GM12878 (cell line): ENCODE measurements around the gene TMSB10. TPM values are rescaled to one million over a fixed set of nuclear protein-coding genes. Genes with fewer than 3 reads are reported as not detected.

Experiments used
- ATF7 ChIP-seq: fragments of 450-650 bp; IDR thresholded peaks from 2 replicates; pipeline ENCODE4 v1.6.1; 2016; ENCODE audit warnings: low read depth, mild to moderate bottlenecking
- BHLHE40 ChIP-seq, 2 experiments: fragments of 450-650 bp in 1 of 2; IDR thresholded peaks; 2 replicates each; pipeline ENCODE4 v1.6.1; 2011 to 2017; ENCODE audit warnings: low read depth in 2 of 2, borderline replicate concordance in 1 of 2, improper control_type of control experiment in 1 of 2, low read length in 1 of 2, mild to moderate bottlenecking in 1 of 2
- CREB1 ChIP-seq: IDR thresholded peaks from 2 replicates; pipeline ENCODE4 v1.6.1; 2012; ENCODE audit warnings: low read depth, mild to moderate bottlenecking, inconsistent platforms
- ETV6 ChIP-seq, 2 experiments: fragments of 450-650 bp in 1 of 2; IDR thresholded peaks in 1 of 2; conservative IDR thresholded peaks in 1 of 2; 2 replicates each; pipeline ENCODE4 v1.6.1; 2014; ENCODE audit warnings: antibody characterized with exemption in 1 of 2, borderline replicate concordance in 1 of 2, low read depth in 1 of 2, mild to moderate bottlenecking in 1 of 2, moderate library complexity in 1 of 2
- MTA3 ChIP-seq: IDR thresholded peaks from 2 replicates; pipeline ENCODE4 v1.6.1; 2012; ENCODE audit warnings: low read length, inconsistent platforms, borderline replicate concordance
- PAX5 ChIP-seq: IDR thresholded peaks from 2 replicates; pipeline ENCODE4 v1.6.1; 2011; ENCODE audit warnings: low read depth, low read length, borderline replicate concordance
- POLR2A ChIP-seq: IDR thresholded peaks from 2 replicates; pipeline ENCODE4 v1.6.1; 2011; ENCODE audit warnings: low read depth, mild to moderate bottlenecking, low read length
- POLR2AphosphoS5 ChIP-seq: IDR thresholded peaks from 2 replicates; pipeline ENCODE4 v1.6.1; 2011; ENCODE audit warnings: mild to moderate bottlenecking, low read length, inconsistent platforms
- RAD21 ChIP-seq: IDR thresholded peaks from 2 replicates; pipeline ENCODE4 v1.6.1; 2011; ENCODE audit warnings: mild to moderate bottlenecking, low read depth, low read length, moderate library complexity; ENCODE audit not compliant: insufficient read depth
- RUNX3 ChIP-seq: IDR thresholded peaks from 2 replicates; pipeline ENCODE4 v1.6.1; 2012; ENCODE audit warnings: low read length, inconsistent platforms
- STAT3 ChIP-seq: IDR thresholded peaks from 2 replicates; pipeline ENCODE4 v1.6.1; 2011; ENCODE audit warnings: low read depth, low read length, improper control_type of control experiment
- WRNIP1 ChIP-seq: IDR thresholded peaks from 2 replicates; pipeline ENCODE4 v1.6.1; 2011; ENCODE audit warnings: low read depth, low read length, improper control_type of control experiment, borderline replicate concordance
- ZZZ3 ChIP-seq: IDR thresholded peaks from 2 replicates; pipeline ENCODE4 v1.6.1; 2011; ENCODE audit warnings: low read depth; ENCODE audit not compliant: control insufficient read depth, insufficient read length
- polyA plus RNA-seq, 11 experiments: library from polyadenylated mRNA; depleted of rRNA in 4 of 11; unstranded in 6 of 11; stranded (reverse) in 5 of 11; fragments of >200 nt; fragmentation: Nextera tagmentation in 4 of 11; fragmentation: Illumina TruSeq in 1 of 11; extraction: Ambion mirVana in 4 of 11; extraction: Trizol in 1 of 11; gene quantifications; 1 replicate in 1 of 11; 2 replicates in 10 of 11; pipeline versions ENCODE4 v1.2.1 to v1.2.3, GENCODE V29; 2011 to 2016; ENCODE audit warnings: inconsistent platforms in 2 of 11, missing spikeins in 2 of 11, low read depth in 1 of 11
- total RNA-seq, 4 experiments: library from RNA; depleted of rRNA in 3 of 4; stranded (reverse); fragments of >200 nt in 3 of 4; fragmentation: Illumina TruSeq in 1 of 4; extraction: Trizol in 1 of 4; gene quantifications; 2 replicates each; pipeline versions ENCODE4 v1.2.1 to v1.2.3, GENCODE V29; 2013 to 2021
- TF ChIP-seq, protein P1 (sequence below), 3 experiments: IDR thresholded peaks in 2 of 3; conservative IDR thresholded peaks in 1 of 3; 2 replicates each; pipeline ENCODE4 v1.5.1; 2011; ENCODE audit warnings: low read depth in 3 of 3, low read length in 3 of 3, mild to moderate bottlenecking in 3 of 3, control low read depth in 2 of 3, moderate library complexity in 2 of 3, inconsistent platforms in 1 of 3, mixed read lengths in 1 of 3; ENCODE audit not compliant: control insufficient read depth in 2 of 3, insufficient read depth in 1 of 3; ENCODE audit errors: extremely low read depth in 1 of 3
- TF ChIP-seq, protein P2 (sequence below): fragments of 450-650 bp; IDR thresholded peaks from 2 replicates; pipeline ENCODE4 v1.6.1; 2017; ENCODE audit warnings: mild to moderate bottlenecking
- TF ChIP-seq, protein P3 (sequence below): fragments of 450-650 bp; IDR thresholded peaks from 2 replicates; pipeline ENCODE4 v1.6.1; 2014; ENCODE audit warnings: mild to moderate bottlenecking
- TF ChIP-seq, protein P4 (sequence below): fragments of 450-650 bp; conservative IDR thresholded peaks from 2 replicates; pipeline ENCODE4 v1.6.1; 2017; ENCODE audit warnings: mild to moderate bottlenecking, moderate library complexity
- TF ChIP-seq, protein P5 (sequence below): fragments of 450-650 bp; IDR thresholded peaks from 2 replicates; pipeline ENCODE4 v1.6.1; 2017; ENCODE audit warnings: antibody characterized with exemption, mild to moderate bottlenecking, moderate library complexity

Gene TMSB10
- total and polyA plus RNA-seq, 10 of the 15 experiments (the other 5 are each of a cell fraction or from before 2014, with no cell fraction given) = 1,406 to 4,860 (median 3,381) TPM

DNA sequence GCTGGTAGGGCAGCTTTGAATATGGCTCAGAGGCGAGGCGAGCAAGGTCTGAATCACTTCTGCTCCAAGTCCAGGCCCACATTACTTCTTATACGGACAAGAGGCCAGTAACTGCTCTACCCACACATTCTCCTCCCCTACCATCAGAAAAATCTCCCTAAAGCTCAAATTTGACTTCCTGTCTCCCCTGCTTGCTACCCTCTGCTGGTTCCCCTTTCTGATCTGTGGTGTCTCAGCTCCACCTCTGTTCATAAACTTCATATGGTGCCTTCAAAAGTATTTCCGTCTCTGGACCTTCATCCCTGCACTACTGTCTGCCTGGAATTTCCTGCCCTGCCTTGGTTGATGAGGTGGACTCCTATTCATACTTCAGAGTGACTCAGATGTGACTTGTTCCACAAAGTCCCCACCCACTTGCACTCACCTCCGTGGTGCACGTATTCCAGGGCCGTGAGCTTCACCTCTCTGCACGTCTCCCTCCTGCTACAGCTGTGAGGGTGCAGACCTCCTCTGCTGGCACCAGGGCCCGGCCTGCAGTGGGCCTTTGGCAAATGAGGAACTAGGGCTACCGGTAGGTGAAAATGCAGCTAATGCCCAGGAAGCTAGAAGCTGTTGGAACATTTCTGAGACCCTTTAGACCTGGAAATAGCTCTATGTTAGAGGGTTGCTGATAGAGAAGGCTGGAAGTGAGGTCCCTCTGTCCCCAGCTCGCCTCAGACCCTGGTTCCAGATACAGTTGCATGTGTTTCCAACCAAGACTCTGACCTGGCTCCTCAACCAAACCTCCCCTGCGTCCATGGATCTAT is 41.0 kb downstream of the TMSB10 start (continued):
- TF ChIP-seq RUNX3 (peak; percentile 66), POLR2AphosphoS5 (peak; percentile 90), ATF7 (peak; percentile 82), ZZZ3 (no peak), BHLHE40 (IDR thresholded peaks at IDR 0.05; ENCODE audit: borderline replicate concordance in 1 of 2, low read depth in 2 of 2, low read length in 1 of 2) (peak in 1 of 2 experiments; percentile 36; a peak in 1 of 4 replicates), STAT3 (0 out of 2 replicates have a peak, but pooled peaks have one; percentile 67), CREB1 (peak; percentile 69), ETV6 (conservative IDR thresholded peaks at IDR 0.05 in 1 of 2, IDR thresholded peaks at IDR 0.05 in 1 of 2; ENCODE audit: borderline replicate concordance in 1 of 2, low read depth in 1 of 2) (peak in 1 of 2 experiments; percentile 61; a peak in 1 of 4 replicates), POLR2A (peak; percentile 75), WRNIP1 (0 out of 2 replicates have a peak, but pooled peaks have one; percentile 39), RAD21 (peak; percentile 54), MTA3 (peak; percentile 77; the same call in 1 of the 2 replicates), PAX5 (peak; percentile 22; the same call in 1 of the 2 replicates)
- TF ChIP-seq, protein P1, sequence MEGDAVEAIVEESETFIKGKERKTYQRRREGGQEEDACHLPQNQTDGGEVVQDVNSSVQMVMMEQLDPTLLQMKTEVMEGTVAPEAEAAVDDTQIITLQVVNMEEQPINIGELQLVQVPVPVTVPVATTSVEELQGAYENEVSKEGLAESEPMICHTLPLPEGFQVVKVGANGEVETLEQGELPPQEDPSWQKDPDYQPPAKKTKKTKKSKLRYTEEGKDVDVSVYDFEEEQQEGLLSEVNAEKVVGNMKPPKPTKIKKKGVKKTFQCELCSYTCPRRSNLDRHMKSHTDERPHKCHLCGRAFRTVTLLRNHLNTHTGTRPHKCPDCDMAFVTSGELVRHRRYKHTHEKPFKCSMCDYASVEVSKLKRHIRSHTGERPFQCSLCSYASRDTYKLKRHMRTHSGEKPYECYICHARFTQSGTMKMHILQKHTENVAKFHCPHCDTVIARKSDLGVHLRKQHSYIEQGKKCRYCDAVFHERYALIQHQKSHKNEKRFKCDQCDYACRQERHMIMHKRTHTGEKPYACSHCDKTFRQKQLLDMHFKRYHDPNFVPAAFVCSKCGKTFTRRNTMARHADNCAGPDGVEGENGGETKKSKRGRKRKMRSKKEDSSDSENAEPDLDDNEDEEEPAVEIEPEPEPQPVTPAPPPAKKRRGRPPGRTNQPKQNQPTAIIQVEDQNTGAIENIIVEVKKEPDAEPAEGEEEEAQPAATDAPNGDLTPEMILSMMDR (IDR thresholded peaks at IDR 0.05 in 2 of 3, conservative IDR thresholded peaks at IDR 0.05 in 1 of 3; ENCODE audit: control insufficient read depth in 2 of 3, extremely low read depth in 1 of 3, insufficient read depth in 1 of 3, low read depth in 3 of 3, low read length in 3 of 3) = peak in 2 of 3 experiments; percentile 31 to 39; a peak in 3 of 6 replicates
- TF ChIP-seq, protein P2, sequence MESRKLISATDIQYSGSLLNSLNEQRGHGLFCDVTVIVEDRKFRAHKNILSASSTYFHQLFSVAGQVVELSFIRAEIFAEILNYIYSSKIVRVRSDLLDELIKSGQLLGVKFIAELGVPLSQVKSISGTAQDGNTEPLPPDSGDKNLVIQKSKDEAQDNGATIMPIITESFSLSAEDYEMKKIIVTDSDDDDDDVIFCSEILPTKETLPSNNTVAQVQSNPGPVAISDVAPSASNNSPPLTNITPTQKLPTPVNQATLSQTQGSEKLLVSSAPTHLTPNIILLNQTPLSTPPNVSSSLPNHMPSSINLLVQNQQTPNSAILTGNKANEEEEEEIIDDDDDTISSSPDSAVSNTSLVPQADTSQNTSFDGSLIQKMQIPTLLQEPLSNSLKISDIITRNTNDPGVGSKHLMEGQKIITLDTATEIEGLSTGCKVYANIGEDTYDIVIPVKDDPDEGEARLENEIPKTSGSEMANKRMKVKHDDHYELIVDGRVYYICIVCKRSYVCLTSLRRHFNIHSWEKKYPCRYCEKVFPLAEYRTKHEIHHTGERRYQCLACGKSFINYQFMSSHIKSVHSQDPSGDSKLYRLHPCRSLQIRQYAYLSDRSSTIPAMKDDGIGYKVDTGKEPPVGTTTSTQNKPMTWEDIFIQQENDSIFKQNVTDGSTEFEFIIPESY = no peak
- TF ChIP-seq, protein P3, sequence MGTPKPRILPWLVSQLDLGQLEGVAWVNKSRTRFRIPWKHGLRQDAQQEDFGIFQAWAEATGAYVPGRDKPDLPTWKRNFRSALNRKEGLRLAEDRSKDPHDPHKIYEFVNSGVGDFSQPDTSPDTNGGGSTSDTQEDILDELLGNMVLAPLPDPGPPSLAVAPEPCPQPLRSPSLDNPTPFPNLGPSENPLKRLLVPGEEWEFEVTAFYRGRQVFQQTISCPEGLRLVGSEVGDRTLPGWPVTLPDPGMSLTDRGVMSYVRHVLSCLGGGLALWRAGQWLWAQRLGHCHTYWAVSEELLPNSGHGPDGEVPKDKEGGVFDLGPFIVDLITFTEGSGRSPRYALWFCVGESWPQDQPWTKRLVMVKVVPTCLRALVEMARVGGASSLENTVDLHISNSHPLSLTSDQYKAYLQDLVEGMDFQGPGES = no peak
- TF ChIP-seq, protein P4, sequence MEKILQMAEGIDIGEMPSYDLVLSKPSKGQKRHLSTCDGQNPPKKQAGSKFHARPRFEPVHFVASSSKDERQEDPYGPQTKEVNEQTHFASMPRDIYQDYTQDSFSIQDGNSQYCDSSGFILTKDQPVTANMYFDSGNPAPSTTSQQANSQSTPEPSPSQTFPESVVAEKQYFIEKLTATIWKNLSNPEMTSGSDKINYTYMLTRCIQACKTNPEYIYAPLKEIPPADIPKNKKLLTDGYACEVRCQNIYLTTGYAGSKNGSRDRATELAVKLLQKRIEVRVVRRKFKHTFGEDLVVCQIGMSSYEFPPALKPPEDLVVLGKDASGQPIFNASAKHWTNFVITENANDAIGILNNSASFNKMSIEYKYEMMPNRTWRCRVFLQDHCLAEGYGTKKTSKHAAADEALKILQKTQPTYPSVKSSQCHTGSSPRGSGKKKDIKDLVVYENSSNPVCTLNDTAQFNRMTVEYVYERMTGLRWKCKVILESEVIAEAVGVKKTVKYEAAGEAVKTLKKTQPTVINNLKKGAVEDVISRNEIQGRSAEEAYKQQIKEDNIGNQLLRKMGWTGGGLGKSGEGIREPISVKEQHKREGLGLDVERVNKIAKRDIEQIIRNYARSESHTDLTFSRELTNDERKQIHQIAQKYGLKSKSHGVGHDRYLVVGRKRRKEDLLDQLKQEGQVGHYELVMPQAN = no peak; the same call in 1 of the 2 replicates
- TF ChIP-seq, protein P5, sequence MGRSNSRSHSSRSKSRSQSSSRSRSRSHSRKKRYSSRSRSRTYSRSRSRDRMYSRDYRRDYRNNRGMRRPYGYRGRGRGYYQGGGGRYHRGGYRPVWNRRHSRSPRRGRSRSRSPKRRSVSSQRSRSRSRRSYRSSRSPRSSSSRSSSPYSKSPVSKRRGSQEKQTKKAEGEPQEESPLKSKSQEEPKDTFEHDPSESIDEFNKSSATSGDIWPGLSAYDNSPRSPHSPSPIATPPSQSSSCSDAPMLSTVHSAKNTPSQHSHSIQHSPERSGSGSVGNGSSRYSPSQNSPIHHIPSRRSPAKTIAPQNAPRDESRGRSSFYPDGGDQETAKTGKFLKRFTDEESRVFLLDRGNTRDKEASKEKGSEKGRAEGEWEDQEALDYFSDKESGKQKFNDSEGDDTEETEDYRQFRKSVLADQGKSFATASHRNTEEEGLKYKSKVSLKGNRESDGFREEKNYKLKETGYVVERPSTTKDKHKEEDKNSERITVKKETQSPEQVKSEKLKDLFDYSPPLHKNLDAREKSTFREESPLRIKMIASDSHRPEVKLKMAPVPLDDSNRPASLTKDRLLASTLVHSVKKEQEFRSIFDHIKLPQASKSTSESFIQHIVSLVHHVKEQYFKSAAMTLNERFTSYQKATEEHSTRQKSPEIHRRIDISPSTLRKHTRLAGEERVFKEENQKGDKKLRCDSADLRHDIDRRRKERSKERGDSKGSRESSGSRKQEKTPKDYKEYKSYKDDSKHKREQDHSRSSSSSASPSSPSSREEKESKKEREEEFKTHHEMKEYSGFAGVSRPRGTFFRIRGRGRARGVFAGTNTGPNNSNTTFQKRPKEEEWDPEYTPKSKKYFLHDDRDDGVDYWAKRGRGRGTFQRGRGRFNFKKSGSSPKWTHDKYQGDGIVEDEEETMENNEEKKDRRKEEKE = no peak
